ENCODE results near the gene GPR160.

- TF ChIP-seq YY1 (IDR thresholded peaks at IDR 0.05; ENCODE audit: insufficient read depth, insufficient read length), result no peak
- TF ChIP-seq ZNF274 (IDR thresholded peaks at IDR 0.05; ENCODE audit: low read depth, low read length), result no peak
Measured at GRCh38 chr3:170128977-170129431, 91.2 kb downstream of the GPR160 start.

All from NT2/D1 (cell line).